Measurements from ENCODE around the gene NDUFB6. TPM values are rescaled to one million over a fixed set of nuclear protein-coding genes. Genes with fewer than 3 reads are reported as not detected.

NDUFB6 gene
- total and polyA plus RNA-seq, 9 of the 15 experiments (the other 6 are each of a cell fraction or from before 2014, with no cell fraction given), result 26.5 to 88.1 (median 64.0) TPM

GRCh38 chr9:32552172-32552872 is 20.6 kb downstream of the NDUFB6 start, which contains the start of the genes SMIM27 and TOPORS (continued):
- TF ChIP-seq HMGN3 (IDR thresholded peaks at IDR 0.05; ENCODE audit: borderline replicate concordance, extremely low read depth, insufficient read length, low read depth, low read length) (peak; percentile 70), RNF2 (IDR thresholded peaks at IDR 0.05) (0 out of 2 replicates have a peak, but pooled peaks have one; percentile 10), SP1 (CRISPR knock-in tag; IDR thresholded peaks at IDR 0.05) (peak; percentile 81), TBP (optimal IDR thresholded peaks at IDR 0.05; ENCODE audit: low read depth, low read length) (peak; percentile 95), CXXC5 (CRISPR knock-in tag; IDR thresholded peaks at IDR 0.05) (peak; percentile 53), NFRKB (IDR thresholded peaks at IDR 0.05; ENCODE audit: low read depth) (peak; percentile 98), TAF9B (IDR thresholded peaks at IDR 0.05; ENCODE audit: partially characterized antibody) (peak; percentile 97), ZNF133 (CRISPR knock-in tag; IDR thresholded peaks at IDR 0.05) (no peak), ZNF444 (CRISPR knock-in tag; IDR thresholded peaks at IDR 0.05) (no peak), CHD2 (IDR thresholded peaks at IDR 0.05; ENCODE audit: low read depth, low read length) (peak; percentile 21; the same call in 1 of the 2 replicates), REST (IDR thresholded peaks at IDR 0.05; ENCODE audit: borderline replicate concordance) (peak; percentile 59), REST (CRISPR knock-in tag; IDR thresholded peaks at IDR 0.05; ENCODE audit: low read depth) (no peak), ZNF589 (CRISPR knock-in tag; IDR thresholded peaks at IDR 0.05; ENCODE audit: low read depth) (0 out of 2 replicates have a peak, but pooled peaks have one; percentile 22)
- TF ChIP-seq, protein P1, sequence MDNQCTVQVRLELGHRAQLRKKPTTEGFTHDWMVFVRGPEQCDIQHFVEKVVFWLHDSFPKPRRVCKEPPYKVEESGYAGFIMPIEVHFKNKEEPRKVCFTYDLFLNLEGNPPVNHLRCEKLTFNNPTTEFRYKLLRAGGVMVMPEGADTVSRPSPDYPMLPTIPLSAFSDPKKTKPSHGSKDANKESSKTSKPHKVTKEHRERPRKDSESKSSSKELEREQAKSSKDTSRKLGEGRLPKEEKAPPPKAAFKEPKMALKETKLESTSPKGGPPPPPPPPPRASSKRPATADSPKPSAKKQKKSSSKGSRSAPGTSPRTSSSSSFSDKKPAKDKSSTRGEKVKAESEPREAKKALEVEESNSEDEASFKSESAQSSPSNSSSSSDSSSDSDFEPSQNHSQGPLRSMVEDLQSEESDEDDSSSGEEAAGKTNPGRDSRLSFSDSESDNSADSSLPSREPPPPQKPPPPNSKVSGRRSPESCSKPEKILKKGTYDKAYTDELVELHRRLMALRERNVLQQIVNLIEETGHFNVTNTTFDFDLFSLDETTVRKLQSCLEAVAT (IDR thresholded peaks at IDR 0.05), result no peak
- TF ChIP-seq, protein P2, sequence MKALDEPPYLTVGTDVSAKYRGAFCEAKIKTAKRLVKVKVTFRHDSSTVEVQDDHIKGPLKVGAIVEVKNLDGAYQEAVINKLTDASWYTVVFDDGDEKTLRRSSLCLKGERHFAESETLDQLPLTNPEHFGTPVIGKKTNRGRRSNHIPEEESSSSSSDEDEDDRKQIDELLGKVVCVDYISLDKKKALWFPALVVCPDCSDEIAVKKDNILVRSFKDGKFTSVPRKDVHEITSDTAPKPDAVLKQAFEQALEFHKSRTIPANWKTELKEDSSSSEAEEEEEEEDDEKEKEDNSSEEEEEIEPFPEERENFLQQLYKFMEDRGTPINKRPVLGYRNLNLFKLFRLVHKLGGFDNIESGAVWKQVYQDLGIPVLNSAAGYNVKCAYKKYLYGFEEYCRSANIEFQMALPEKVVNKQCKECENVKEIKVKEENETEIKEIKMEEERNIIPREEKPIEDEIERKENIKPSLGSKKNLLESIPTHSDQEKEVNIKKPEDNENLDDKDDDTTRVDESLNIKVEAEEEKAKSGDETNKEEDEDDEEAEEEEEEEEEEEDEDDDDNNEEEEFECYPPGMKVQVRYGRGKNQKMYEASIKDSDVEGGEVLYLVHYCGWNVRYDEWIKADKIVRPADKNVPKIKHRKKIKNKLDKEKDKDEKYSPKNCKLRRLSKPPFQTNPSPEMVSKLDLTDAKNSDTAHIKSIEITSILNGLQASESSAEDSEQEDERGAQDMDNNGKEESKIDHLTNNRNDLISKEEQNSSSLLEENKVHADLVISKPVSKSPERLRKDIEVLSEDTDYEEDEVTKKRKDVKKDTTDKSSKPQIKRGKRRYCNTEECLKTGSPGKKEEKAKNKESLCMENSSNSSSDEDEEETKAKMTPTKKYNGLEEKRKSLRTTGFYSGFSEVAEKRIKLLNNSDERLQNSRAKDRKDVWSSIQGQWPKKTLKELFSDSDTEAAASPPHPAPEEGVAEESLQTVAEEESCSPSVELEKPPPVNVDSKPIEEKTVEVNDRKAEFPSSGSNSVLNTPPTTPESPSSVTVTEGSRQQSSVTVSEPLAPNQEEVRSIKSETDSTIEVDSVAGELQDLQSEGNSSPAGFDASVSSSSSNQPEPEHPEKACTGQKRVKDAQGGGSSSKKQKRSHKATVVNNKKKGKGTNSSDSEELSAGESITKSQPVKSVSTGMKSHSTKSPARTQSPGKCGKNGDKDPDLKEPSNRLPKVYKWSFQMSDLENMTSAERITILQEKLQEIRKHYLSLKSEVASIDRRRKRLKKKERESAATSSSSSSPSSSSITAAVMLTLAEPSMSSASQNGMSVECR (CRISPR knock-in tag; IDR thresholded peaks at IDR 0.05), result peak; percentile 49; the same call in 1 of the 2 replicates
